ENCODE results near the gene SCML1.

DNA sequence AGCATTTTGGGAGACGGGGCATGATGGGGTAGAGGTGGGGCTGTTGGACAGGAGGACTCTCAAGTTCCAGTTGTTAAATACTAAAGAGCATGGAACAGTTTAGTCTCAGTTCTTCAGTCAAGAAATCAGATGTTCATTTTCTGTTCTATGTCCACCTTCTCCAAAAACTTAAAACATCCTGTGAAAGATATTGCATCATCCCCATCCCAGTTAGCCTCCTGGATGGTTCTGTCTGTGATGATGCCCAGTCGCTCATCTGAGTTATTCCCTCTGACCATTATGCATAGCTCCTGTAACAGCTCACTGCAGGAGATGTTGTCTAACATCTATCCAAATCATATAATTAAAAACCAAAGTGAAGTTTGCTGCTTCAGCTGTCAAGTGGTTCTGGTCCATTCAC, 32.1 kb upstream of the SCML1 start:
- TF ChIP-seq POLR2A (IDR thresholded peaks at IDR 0.05) (no peak), POLR2AphosphoS5 (IDR thresholded peaks at IDR 0.05) (no peak)
- TF ChIP-seq, protein P1, sequence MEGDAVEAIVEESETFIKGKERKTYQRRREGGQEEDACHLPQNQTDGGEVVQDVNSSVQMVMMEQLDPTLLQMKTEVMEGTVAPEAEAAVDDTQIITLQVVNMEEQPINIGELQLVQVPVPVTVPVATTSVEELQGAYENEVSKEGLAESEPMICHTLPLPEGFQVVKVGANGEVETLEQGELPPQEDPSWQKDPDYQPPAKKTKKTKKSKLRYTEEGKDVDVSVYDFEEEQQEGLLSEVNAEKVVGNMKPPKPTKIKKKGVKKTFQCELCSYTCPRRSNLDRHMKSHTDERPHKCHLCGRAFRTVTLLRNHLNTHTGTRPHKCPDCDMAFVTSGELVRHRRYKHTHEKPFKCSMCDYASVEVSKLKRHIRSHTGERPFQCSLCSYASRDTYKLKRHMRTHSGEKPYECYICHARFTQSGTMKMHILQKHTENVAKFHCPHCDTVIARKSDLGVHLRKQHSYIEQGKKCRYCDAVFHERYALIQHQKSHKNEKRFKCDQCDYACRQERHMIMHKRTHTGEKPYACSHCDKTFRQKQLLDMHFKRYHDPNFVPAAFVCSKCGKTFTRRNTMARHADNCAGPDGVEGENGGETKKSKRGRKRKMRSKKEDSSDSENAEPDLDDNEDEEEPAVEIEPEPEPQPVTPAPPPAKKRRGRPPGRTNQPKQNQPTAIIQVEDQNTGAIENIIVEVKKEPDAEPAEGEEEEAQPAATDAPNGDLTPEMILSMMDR (IDR thresholded peaks at IDR 0.05): no peak
